GM19035 (cell line): Measurements from ENCODE around the gene XCL2.
"Not testable (repeated sequence)": the region's sequence is repeated elsewhere in the genome, so short reads cannot be mapped to it uniquely, and the experiment has no call there.

Experiments
- ATAC-seq: cut with Tn5 transposase; IDR thresholded peaks from one replicate; pipeline ENCODE4 v1.9.1; 2021; ENCODE audit not compliant: unreplicated experiment

Gene XCL2

GRCh38 chr1:168560370-168560769 lies 16.6 kb upstream of the XCL2 start:
- ATAC-seq, result no peak

DNA sequence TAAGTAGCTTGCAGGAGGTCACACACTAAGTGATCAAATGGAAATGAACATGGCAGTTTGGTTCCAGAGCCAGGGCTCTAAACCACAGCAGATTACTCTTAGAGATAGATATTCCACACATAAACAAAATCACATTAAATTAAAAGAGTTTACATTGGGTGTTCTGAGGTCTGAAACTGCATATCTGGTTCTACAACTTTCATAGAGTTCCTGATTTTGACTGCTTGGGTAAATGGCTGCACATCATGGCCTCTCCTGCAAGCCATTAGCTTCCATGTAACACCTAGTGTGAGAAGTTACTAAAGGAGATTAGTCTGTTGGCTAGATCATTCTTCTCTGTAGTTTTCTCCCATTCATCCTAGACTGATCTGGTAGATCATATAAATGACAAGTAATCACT lies 12.8 kb upstream of the XCL2 start:
- ATAC-seq, result no peak

DNA sequence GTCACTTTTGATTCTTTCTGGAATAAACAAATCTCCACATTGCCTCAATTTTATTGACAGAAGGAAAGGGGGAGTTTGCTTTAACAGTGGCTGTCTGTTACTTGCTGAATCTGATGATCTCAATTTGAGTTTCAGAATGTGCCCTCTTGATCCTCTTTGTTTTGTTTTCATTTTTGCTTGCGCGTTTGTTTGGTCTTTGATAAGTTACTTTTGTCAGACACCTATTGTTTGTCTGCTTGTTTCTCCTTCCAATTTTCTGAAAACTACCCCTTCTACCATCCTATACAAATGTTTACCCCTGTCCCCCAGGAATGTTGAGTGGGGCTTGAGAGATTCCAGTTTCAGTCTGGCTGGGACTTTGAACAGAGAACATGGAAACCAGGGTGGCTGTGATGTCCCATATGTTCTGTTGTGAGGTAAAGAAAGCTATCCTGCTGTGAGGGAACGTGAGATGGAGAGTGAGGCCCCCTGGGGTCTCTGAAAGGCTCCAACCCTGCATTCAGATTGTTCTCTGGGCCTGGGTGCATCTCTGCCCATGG lies 11.8 kb upstream of the XCL2 start:
- ATAC-seq, result no peak

GRCh38 chr1:168554603-168555483 lies 11.0 kb upstream of the XCL2 start:
- ATAC-seq, result no peak

DNA sequence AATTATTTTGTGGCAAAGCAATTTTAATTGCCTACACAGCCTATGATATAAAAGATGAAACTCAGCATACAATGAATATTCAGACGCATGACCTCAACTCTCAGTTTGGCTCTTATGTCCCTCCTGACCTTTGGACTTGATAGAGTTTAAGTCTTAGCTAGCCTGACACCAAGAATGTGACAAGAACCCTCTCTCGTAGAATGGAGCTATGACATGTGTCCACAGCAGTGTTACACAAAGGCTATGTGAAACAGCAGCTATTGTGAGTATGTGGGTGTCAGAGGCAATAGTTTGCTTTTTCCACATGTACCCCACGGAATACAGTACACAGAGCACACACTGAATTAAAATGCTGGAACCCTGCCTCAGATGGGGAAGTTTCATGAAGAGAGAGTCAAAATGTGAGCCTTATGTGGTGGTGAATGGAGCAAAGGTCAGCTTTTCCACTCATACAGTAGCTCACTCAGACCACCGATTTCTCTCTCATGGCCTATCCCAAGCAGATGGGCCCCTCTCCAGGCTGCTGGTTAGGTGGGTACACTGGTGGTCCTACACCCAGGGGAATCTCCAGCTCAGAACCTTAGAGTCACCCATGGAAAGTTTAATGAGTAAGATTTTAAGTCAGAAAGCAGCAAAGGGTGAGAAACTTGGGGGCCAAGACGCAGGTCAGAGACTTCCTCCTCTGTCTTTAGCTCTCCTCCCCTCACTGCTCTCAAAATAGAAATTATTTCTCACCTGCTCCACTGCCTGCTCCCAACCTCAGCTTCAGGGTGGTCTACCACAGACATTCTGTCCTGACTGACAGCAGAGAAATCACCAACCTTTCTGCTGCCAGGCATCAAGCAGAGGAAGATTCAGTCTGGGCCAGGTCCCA lies 10.1 kb upstream of the XCL2 start:
- ATAC-seq, result no peak

- ATAC-seq, result no peak
Measured at GRCh38 chr1:168552961-168553360, 9.2 kb upstream of the XCL2 start.

GRCh38 chr1:168551688-168552087 lies 7.9 kb upstream of the XCL2 start:
- ATAC-seq, result no peak

- no peak for ATAC-seq
Measured at GRCh38 chr1:168550971-168551370, 7.2 kb upstream of the XCL2 start.

- not testable (repeated sequence) for ATAC-seq
Measured at GRCh38 chr1:168546553-168546895, 2.7 kb upstream of the XCL2 start.

- not testable (repeated sequence) for ATAC-seq
Measured at GRCh38 chr1:168545678-168546552, 2.1 kb upstream of the XCL2 start.

- ATAC-seq, result not testable (repeated sequence)
Measured at GRCh38 chr1:168542978-168543377, 819 bp downstream of the XCL2 start.

GRCh38 chr1:168540798-168541197 lies 3.0 kb downstream of the XCL2 start:
- ATAC-seq, result not testable (repeated sequence)

- ATAC-seq, result no peak
Measured at GRCh38 chr1:168535536-168535935, 8.3 kb downstream of the XCL2 start.

DNA sequence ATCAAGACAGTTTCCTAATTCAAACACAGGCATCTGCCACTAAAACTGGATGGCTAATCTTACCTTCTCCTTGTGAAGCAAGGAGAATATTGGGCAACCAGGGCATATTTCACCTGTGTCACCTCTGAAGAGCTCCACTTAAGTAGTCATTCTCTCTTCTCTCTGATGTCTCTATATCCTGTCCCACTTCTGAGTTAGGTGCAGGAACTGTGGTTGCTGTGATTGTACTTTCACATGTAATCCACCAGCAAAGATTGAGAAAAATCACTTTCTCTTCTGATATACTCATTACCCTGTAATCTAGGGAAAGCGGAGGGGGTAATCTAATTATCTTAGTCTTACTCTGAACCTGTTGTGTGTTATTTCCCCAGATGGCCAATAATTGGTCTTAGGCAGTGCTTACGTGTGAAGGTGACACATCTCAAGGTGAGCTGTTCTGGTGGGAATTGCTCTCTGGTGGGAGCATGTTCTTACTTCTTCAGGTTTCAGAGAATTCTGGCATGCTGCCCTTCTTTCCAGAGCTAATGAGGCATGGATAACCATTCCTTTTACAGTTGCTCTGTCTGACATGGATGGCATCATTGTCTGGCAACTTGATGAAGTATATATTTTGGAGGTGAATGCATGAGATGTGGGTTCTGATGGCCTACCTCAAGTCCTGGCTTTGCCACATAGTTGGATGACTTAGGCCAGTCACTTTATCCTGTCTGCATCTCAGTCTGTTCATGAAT lies 12.0 kb downstream of the XCL2 start:
- no peak for ATAC-seq

- no peak for ATAC-seq
Measured at GRCh38 chr1:168529518-168529917, 14.3 kb downstream of the XCL2 start.

- ATAC-seq, result no peak
Measured at GRCh38 chr1:168521401-168522000, 22.3 kb downstream of the XCL2 start.

DNA sequence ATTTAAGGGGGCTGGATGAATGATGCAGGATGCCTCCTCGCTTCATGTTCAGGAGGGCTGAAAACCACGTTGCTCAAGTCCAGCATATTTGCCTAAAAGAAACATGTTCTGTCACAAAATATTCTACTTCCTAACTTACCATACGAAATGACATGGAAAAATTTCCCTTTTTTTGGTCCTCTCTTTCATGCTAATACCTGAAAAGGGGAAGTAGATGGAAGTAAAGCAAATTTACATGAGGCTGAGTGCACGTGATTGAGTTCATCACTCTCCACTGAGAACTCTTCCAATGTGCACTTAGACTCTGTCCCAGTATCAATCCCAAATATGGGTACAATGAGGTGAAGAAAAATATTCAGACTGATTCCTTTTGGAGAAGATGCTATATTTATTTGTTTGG lies 23.0 kb downstream of the XCL2 start:
- ATAC-seq, result no peak

DNA sequence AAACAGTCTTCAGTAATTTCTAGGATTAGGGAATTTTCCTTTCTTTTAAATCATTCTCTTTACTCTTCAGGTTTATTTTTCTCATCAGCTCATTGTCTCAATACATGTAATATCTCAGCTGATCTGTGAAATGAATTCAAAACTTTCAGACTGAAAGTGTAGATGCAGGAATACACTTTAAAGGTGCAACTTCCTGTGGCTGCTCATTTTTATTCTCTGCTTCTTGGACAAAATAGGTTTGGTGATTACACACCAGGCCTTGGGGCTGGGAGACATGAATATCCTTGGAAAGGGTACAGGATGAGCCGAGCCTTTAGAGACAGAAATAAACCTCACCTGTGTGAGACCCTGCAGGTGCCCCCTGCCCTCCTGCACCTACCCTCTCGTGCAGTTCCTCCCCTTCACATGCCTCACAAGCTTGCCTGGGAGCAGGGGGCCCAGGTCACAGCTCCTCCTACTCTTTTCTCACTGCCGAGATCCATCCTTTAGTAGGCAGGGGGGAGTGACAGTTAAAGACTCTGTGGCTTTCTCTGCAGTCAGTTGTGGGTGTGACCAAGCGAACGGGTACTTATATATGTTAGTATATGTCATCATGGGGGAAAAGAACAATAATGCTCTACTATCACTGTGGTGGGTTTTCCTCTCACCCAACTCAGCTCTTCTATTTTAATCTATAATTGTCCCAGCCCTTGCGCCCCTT lies 23.6 kb downstream of the XCL2 start:
- ATAC-seq, result no peak

- ATAC-seq, result no peak
Measured at GRCh38 chr1:168518813-168519212, 25.0 kb downstream of the XCL2 start.
